Lower leg skin (tissue), 3 donors: ENCODE measurements around the gene CRB2.

Experiments
- CTCF ChIP-seq, 3 donors: fragments of 450-650 bp; IDR thresholded peaks; one replicate each; pipeline ENCODE4 v1.5.1; 2016; ENCODE audit warnings: antibody characterized with exemption in 3 of 3, mild to moderate bottlenecking in 3 of 3, moderate library complexity in 2 of 3
- POLR2A ChIP-seq, 2 donors: fragments of 450-650 bp; IDR thresholded peaks; one replicate each; pipeline ENCODE4 v1.6.1; 2016 to 2017; ENCODE audit warnings: antibody characterized with exemption in 2 of 2, mild to moderate bottlenecking in 1 of 2, moderate library complexity in 1 of 2

- TF ChIP-seq CTCF (IDR thresholded peaks at IDR 0.05) (no peak), POLR2A (IDR thresholded peaks at IDR 0.05) (no peak)
Measured at GRCh38 chr9:123342247-123342646, 13.8 kb upstream of the CRB2 start.
